22Rv1 (cell line): ENCODE data around the gene GZMM.

Source experiments
- H3K27ac ChIP-seq: fragments of 450-650 bp; 2 replicates; pipeline ENCODE4 v1.5.1; 2017
- CTCF ChIP-seq: fragments of 450-650 bp; IDR thresholded peaks from 2 replicates; pipeline ENCODE4 v1.5.1; 2017; ENCODE audit warnings: mild to moderate bottlenecking
- ZFX ChIP-seq: fragments of 450-650 bp; IDR thresholded peaks from 2 replicates; pipeline ENCODE4 v1.6.1; 2017; ENCODE audit warnings: antibody characterized with exemption, borderline replicate concordance

GZMM gene

GRCh38 chr19:536881-537404, 6.9 kb upstream of the GZMM start:
- no peak overlapping the region for H3K27ac ChIP-seq
- TF ChIP-seq CTCF (no peak), ZFX (no peak)

GRCh38 chr19:538641-539428, 5.0 kb upstream of the GZMM start:
- TF ChIP-seq ZFX = no peak
- TF ChIP-seq CTCF = no peak
- no peak overlapping the region for H3K27ac ChIP-seq

GRCh38 chr19:539429-540030, 4.3 kb upstream of the GZMM start:
- TF ChIP-seq CTCF = no peak
- no peak for TF ChIP-seq ZFX
- H3K27ac ChIP-seq = no peak overlapping the region

GRCh38 chr19:540867-541637, 2.8 kb upstream of the GZMM start:
- no peak overlapping the region for H3K27ac ChIP-seq

GRCh38 chr19:541699-542098, 2.2 kb upstream of the GZMM start:
- TF ChIP-seq ZFX (no peak), CTCF (no peak)
- no peak overlapping the region for H3K27ac ChIP-seq

More at GRCh38 chr19:540867-541637, 2.8 kb upstream of the GZMM start:
- TF ChIP-seq ZFX = no peak
- TF ChIP-seq CTCF = no peak

- no peak overlapping the region for H3K27ac ChIP-seq
- TF ChIP-seq CTCF (no peak), ZFX (no peak)
These were observed 1.5 kb upstream of the GZMM start for GRCh38 chr19:542173-542866.
